DND-41 (cell line): ENCODE results near the gene PIGO.

ENCODE experiments used
- EZH2 ChIP-seq: IDR thresholded peaks from 3 replicates; pipeline ENCODE4 v1.6.1; 2012; ENCODE audit warnings: borderline replicate concordance, low read depth, mild to moderate bottlenecking, moderate library complexity, low read length, inconsistent platforms; ENCODE audit not compliant: severe bottlenecking
- TF ChIP-seq, protein P1 (sequence below): IDR thresholded peaks from 2 replicates; pipeline ENCODE4 v1.5.1; 2012; ENCODE audit warnings: borderline replicate concordance, low read length, moderate library complexity, mild to moderate bottlenecking; ENCODE audit not compliant: poor library complexity, severe bottlenecking; ENCODE audit errors: extremely low read depth

GRCh38 chr9:35051069-35051967 is 45.1 kb downstream of the PIGO start:
- TF ChIP-seq, protein P1, sequence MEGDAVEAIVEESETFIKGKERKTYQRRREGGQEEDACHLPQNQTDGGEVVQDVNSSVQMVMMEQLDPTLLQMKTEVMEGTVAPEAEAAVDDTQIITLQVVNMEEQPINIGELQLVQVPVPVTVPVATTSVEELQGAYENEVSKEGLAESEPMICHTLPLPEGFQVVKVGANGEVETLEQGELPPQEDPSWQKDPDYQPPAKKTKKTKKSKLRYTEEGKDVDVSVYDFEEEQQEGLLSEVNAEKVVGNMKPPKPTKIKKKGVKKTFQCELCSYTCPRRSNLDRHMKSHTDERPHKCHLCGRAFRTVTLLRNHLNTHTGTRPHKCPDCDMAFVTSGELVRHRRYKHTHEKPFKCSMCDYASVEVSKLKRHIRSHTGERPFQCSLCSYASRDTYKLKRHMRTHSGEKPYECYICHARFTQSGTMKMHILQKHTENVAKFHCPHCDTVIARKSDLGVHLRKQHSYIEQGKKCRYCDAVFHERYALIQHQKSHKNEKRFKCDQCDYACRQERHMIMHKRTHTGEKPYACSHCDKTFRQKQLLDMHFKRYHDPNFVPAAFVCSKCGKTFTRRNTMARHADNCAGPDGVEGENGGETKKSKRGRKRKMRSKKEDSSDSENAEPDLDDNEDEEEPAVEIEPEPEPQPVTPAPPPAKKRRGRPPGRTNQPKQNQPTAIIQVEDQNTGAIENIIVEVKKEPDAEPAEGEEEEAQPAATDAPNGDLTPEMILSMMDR: peak; percentile 65
- no peak for TF ChIP-seq EZH2
